AG10803 (cell line): ENCODE results near the gene LSS.

Experiments
- DNase-seq: peaks from one replicate; pipeline ENCODE4 v3.0.0; 2010; ENCODE audit warnings: low read depth
- H3K4me3 ChIP-seq: 2 replicates; pipeline ENCODE4 v1.5.1; 2011; ENCODE audit warnings: mild to moderate bottlenecking, low read length, control low read depth
- TF ChIP-seq, protein P1 (sequence below): conservative IDR thresholded peaks from 2 replicates; pipeline ENCODE4 v1.5.1; 2011; ENCODE audit warnings: mild to moderate bottlenecking, low read length, control low read depth, inconsistent platforms

The LSS gene

DNA sequence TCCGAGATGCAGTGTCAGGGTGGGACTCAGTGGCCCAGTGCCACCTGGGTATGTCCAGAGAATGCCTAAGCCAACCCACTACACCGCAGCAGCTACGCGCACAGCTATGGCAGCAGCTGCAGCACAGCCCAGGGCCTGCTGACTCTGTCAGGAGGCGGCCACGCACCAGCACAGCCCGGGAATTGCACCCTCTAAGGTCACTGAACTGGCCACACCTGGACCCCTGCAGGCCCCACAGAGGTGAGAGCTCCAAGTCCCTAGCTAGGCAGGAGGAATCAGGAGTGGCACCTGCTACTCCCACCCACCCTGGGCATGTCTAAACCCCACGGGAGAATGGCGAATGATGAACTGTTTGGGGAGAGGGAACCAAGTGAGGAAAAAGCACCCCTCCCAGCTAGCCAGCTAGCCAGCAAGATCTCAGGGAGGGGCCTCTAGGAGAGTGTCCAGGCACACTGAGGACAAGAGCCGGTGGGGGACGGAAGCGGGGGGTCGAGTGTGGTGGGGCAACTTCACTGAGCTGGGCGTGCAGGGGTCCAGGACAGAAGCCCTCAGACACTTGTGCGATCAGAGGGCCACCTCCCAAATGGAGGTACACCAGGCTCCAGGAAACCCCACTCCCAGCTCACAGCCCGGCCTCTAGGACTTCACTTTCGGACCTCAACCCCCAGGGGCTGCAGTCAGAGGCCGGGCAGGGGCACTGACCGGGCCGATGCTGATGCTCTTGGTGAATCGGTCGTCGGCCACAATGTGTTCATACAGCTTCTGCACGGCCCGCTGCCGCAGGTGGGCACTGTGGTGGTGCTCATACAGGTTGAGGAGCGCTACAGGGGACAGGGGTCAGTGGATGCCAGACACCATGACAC, 13.9 kb downstream of the LSS start:
- H3K4me3 ChIP-seq = no peak overlapping the region
- no peak for DNase-seq
- TF ChIP-seq, protein P1, sequence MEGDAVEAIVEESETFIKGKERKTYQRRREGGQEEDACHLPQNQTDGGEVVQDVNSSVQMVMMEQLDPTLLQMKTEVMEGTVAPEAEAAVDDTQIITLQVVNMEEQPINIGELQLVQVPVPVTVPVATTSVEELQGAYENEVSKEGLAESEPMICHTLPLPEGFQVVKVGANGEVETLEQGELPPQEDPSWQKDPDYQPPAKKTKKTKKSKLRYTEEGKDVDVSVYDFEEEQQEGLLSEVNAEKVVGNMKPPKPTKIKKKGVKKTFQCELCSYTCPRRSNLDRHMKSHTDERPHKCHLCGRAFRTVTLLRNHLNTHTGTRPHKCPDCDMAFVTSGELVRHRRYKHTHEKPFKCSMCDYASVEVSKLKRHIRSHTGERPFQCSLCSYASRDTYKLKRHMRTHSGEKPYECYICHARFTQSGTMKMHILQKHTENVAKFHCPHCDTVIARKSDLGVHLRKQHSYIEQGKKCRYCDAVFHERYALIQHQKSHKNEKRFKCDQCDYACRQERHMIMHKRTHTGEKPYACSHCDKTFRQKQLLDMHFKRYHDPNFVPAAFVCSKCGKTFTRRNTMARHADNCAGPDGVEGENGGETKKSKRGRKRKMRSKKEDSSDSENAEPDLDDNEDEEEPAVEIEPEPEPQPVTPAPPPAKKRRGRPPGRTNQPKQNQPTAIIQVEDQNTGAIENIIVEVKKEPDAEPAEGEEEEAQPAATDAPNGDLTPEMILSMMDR = no peak

DNA sequence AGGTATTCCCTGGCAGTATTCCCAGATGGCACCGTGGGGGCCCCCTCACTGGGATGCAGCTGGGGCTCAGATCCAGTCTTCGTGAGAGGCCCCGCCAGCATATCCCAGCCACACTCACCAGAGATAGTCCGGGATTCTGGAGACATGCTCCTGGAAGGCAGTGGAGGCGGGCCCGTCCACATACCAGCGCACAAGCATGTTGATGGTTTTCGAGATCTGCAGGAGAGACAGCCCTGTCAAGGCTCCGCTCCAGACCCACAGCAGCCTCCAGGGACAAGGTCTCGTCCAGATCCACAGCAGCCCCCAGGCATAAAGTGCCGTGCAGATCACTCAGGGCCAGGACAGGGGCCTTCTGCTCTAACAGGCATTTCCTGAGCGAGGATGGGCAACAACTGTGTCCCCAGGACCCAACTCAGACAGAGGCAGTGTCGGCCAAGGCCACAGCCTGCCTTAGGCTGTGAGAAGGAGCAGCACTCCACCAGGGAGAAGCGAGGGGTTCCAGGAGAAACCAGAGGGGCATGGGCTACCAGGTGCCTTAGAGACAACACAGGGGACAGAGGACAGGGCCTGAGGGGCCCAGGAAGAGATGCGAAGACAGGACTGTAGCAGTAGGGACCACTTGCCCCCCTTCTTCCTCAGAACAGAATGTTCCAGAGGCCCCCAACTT, 14.8 kb downstream of the LSS start:
- no peak for DNase-seq
- TF ChIP-seq, protein P1 = no peak

DNA sequence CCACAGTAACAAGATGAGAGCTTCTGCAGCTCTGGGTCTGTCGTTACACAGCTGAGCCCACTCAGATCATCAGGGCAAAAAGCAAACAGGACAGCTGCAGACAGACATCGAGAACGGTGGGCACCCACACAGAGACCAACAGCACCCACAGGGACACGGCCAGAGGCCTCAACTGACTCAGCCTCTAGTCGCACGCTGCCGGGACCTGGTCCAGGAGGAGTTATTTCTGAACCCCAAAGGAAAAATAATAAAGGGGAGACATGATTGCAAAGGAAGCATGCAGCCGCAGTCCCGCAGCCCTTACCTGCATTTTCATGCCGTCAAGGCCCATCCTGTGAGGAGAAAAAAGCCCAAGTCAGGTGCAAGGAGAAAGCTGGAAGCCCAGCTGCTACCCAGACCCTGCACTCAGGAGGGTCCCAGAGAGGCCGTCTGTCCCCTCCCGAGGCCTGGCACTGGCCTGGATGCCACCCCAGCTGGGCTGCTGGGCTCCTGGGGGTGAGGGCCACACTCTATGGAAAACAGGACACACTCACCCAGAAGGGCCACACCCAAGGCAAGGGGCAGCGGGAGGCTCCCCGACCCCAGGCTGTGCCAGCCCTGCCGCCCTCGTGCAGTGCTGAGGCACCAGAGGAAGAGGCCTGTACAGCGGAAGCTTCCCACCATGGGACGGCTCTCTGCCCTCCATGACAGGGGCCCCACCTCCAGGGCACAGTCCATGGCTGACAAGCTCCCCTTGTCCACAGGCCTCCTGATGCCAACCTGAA, 15.7 kb downstream of the LSS start:
- TF ChIP-seq, protein P1 = no peak
- no peak overlapping the region for H3K4me3 ChIP-seq
- no peak for DNase-seq

More for the DNA sequence above, 14.8 kb downstream of the LSS start:
- H3K4me3 ChIP-seq = no peak overlapping the region

DNA sequence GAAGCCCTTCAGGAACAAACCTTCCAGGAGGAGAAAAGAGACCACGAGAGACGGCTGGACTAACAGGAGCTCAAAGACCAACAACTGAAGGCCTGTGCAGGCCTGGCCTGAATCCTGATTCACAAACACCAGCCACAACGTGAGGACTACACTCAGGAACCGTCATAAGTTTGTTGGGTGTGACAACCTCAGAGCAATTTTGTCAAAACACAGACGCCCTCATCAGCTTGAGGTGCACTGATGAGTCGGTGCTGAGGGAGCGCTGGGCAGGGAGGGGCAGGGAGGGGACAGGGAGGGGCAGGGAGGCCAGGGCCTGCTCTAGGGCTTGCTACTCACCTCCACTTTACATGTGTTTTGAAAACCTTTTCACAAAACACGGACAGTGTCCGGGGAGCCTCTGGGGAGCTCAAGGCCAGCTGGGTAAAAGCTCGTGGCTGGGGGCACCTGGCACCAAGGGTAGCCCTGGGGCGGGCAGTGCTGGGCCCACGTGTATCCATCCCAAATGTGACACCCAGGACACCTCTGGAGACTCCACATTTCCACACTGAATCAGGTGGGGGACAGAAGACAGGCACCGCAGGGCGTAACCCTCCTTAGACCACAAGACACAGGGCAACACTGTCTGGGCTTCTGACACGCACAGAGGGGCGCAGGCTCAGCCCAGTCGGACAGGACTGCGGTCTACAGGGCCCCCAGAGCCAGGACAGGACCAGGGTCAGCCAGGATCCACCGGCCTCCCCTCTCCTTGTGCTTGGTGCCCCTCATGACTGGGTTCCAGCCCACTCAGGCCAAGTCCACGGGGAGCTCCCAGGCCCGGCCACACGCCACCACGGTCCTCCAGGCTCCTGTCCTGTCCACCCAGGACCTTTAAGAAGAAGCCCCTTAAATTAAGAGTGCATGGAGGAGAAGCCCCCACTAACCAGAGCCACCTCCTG, 16.5 kb downstream of the LSS start:
- TF ChIP-seq, protein P1 = no peak
- H3K4me3 ChIP-seq = no peak overlapping the region
- no peak for DNase-seq

DNA sequence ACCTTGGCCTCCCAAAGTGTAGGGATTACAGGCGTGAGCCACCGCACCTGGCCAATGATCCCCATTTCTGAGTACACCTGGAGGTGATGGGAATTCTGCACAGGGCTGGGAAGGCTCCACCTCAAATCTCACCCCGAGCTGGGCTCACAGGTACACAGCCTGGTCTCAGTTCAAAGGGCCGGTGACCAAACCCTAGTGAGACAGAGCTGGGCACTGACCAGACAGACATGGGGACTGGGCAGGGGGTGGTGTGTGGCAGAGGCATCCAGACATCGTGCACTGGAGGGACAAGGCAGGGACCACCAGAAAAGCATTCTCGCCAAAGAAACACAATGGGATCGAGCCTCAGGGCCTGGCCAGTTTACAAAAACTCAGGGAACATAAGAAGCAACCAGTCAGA, 17.2 kb downstream of the LSS start:
- no peak for DNase-seq
- no peak overlapping the region for H3K4me3 ChIP-seq
- TF ChIP-seq, protein P1 = no peak

DNA sequence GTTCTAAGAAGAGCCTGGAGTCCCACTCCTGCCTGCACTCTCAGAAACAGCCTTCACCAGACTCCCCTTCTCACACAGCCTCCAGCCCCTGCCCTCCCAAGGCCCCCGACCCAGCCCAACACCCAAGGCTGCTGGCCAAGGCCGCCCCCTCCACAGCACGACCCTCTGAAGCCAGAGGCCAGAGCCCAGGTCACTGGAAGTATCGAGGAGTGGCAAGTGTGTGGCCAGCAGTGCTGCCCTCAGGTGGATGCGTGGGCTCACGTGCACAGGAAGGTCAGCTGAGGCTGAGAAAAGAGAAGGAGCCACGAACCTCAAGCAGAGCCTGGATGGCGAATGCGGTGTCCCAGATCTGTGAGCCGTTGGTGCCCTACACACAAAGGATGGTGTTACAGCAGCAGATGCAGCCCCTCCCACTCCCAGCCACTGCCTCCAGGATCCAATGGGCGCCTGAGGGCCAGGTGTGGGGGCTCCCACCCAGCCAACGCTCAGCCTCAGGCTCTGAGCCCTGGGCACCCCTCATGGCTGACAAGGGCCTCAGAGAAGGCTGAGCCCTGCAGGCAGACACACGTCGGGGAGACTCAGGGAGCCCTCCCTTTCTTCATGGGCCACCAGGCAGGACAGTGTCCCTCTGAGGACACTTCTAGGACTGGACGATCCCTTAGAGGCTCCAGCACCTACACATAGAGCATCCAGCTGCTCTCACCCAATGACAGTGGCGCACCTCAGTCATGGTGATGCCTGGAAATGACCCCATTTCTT, 18.0 kb downstream of the LSS start:
- DNase-seq = no peak
- TF ChIP-seq, protein P1 = no peak
- no peak overlapping the region for H3K4me3 ChIP-seq
